K562 (cell line): ENCODE measurements around the gene PDE6B. TPM values are rescaled to one million over a fixed set of nuclear protein-coding genes. Genes with fewer than 3 reads are reported as not detected.

ENCODE experiments used
- ATAC-seq: fragments of 200-7000 bp; cut with Tn5 transposase; 3 replicates; pipeline ENCODE4 v1.9.1; 2020; ENCODE audit warnings: moderate library complexity
- BruUV-seq: library from RNA; stranded (reverse); fragments of 400-500 nt; replicated peaks from 2 replicates; lab custom pipeline; 2021; lab: Mats Ljungman, UMichigan
- CTCF ChIA-PET: fragments of 300-600 bp; formaldehyde crosslinking; extraction: SDS; loops from one replicate; lab custom pipeline; 2021; ENCODE audit warnings: low intra/inter-chr PET ratio; lab: Yijun Ruan, JAX
- POLR2A ChIA-PET: fragments of 300-600, 350-650 bp; sonication (Branson Sonifier 250); formaldehyde crosslinking; extraction: SDS; loops from one replicate; lab custom pipeline; 2021; ENCODE audit warnings: antibody characterized with exemption, inconsistent platforms; lab: Yijun Ruan, JAX
- DNase-seq, 4 experiments: peaks; one replicate each; pipeline versions ENCODE4 v3.0.0 to v3.0.0-alpha.2; 2011 to 2018; ENCODE audit warnings: low spot score in 3 of 4, mixed read lengths in 3 of 4; ENCODE audit errors: extremely low read depth in 1 of 4
- FAIRE-seq: peaks from 2 replicates; lab custom pipeline; 2011; peaks lifted over from hg19 to GRCh38; lab: Jason Lieb, UNC
- H2AFZ ChIP-seq: 2 replicates; pipeline ENCODE4 v1.6.0; 2011; ENCODE audit warnings: low read depth, low read length, control low read depth, inconsistent platforms
- H3K27ac ChIP-seq: fragments of 200-600 bp; 3 replicates; pipeline ENCODE4 v1.8.0; 2011; ENCODE audit warnings: low read depth, mild to moderate bottlenecking, control low read depth, inconsistent platforms, low read length, moderate library complexity, mixed read lengths; ENCODE audit errors: extremely low read depth
- H3K27me3 ChIP-seq, 2 experiments: fragments of 300-600 bp in 1 of 2; 2 replicates in 1 of 2; 3 replicates in 1 of 2; pipeline versions ENCODE4 v1.6.0 to v1.8.0; 2011; ENCODE audit warnings: inconsistent platforms in 2 of 2, low read length in 2 of 2, mild to moderate bottlenecking in 1 of 2, mixed read lengths in 1 of 2, moderate library complexity in 1 of 2; ENCODE audit not compliant: control insufficient read depth in 2 of 2, insufficient read depth in 2 of 2
- H3K36me3 ChIP-seq: fragments of 300-600 bp; 3 replicates; pipeline ENCODE4 v1.8.0; 2011; ENCODE audit warnings: mild to moderate bottlenecking, low read length, inconsistent platforms; ENCODE audit not compliant: control insufficient read depth, insufficient read depth
- H3K4me1 ChIP-seq, 2 experiments: fragments of 200-600 bp in 1 of 2; replicated peaks in 1 of 2; 2 replicates in 1 of 2; 3 replicates in 1 of 2; pipeline versions ENCODE4 v1.5.1 to v1.8.0; 2011; ENCODE audit warnings: inconsistent platforms in 2 of 2, low read length in 2 of 2, mild to moderate bottlenecking in 1 of 2, mixed read lengths in 1 of 2, moderate library complexity in 1 of 2; ENCODE audit not compliant: control insufficient read depth in 2 of 2, insufficient read depth in 2 of 2
- H3K4me2 ChIP-seq: 2 replicates; pipeline ENCODE4 v1.6.1; 2011; ENCODE audit warnings: low read length, control low read depth, inconsistent platforms, mixed read lengths; ENCODE audit not compliant: insufficient read depth
- H3K4me3 ChIP-seq: fragments of 200-600 bp; sonication (generic), shearing (Covaris generic); 2 replicates; pipeline ENCODE4 v1.5.1; 2016; ENCODE audit warnings: control low read depth, inconsistent platforms
- H3K79me2 ChIP-seq: fragments of 200-600 bp; 3 replicates; pipeline ENCODE4 v1.8.0; 2011; ENCODE audit warnings: low read length, inconsistent platforms; ENCODE audit not compliant: control insufficient read depth, insufficient read depth
- H3K9ac ChIP-seq, 2 experiments: 2 replicates each; pipeline versions ENCODE4 v1.6.0 to v1.6.1; 2011; ENCODE audit warnings: low read depth in 2 of 2, low read length in 2 of 2, control low read depth in 1 of 2, inconsistent platforms in 1 of 2, mild to moderate bottlenecking in 1 of 2, mixed read lengths in 1 of 2; ENCODE audit not compliant: insufficient read depth in 1 of 2
- H3K9me1 ChIP-seq: one replicate; pipeline ENCODE4 v1.6.0; 2011; ENCODE audit warnings: inconsistent platforms, mild to moderate bottlenecking, low read length, moderate library complexity; ENCODE audit not compliant: control insufficient read depth, insufficient read depth
- H3K9me3 ChIP-seq: replicated peaks from 2 replicates; pipeline ENCODE4 v1.5.1; 2011; ENCODE audit warnings: low read depth, low read length, inconsistent platforms; ENCODE audit not compliant: control insufficient read depth, insufficient read depth
- H4K20me1 ChIP-seq: replicated peaks from 2 replicates; pipeline ENCODE4 v1.6.1; 2011; ENCODE audit warnings: low read length, inconsistent platforms, mixed read lengths; ENCODE audit not compliant: control insufficient read depth, insufficient read depth
- ARID3B ChIP-seq: fragments of 250-450 bp; sonication (Bioruptor Pico); IDR thresholded peaks from 2 replicates; pipeline ENCODE4 v1.4.0; 2020; ENCODE audit warnings: borderline replicate concordance
- ATF7 ChIP-seq: fragments of 450-650 bp; IDR thresholded peaks from 2 replicates; pipeline ENCODE4 v1.7.1; 2014; ENCODE audit warnings: mild to moderate bottlenecking, moderate library complexity
- ELF4 ChIP-seq: fragments of 450-650 bp; formaldehyde crosslinking; IDR thresholded peaks from 2 replicates; pipeline ENCODE4 v1.4.0; 2022; ENCODE audit warnings: missing genetic modification characterization
- MCM2 ChIP-seq: fragments of 450-650 bp; IDR thresholded peaks from 2 replicates; pipeline ENCODE4 v1.6.1; 2017; ENCODE audit warnings: low read depth, mild to moderate bottlenecking
- MYC ChIP-seq, 2 experiments: fragments of 250-450 bp in 1 of 2; sonication (Bioruptor Pico) in 1 of 2; IDR thresholded peaks; 2 replicates each; pipeline versions ENCODE4 v1.5.1 to v1.6.1; 2012 to 2021; ENCODE audit warnings: low read depth in 2 of 2, borderline replicate concordance in 1 of 2, improper control_type of control experiment in 1 of 2, low read length in 1 of 2, mild to moderate bottlenecking in 1 of 2, moderate library complexity in 1 of 2
- NFE2 ChIP-seq: IDR thresholded peaks from 2 replicates; pipeline ENCODE4 v1.6.1; 2014; ENCODE audit warnings: antibody characterized with exemption, low read depth
- TBP ChIP-seq: optimal IDR thresholded peaks from 2 replicates; pipeline ENCODE3; 2011; ENCODE audit warnings: low read depth, low read length, improper control_type of control experiment
- THRAP3 ChIP-seq: fragments of 450-650 bp; IDR thresholded peaks from 2 replicates; pipeline ENCODE4 v1.6.1; 2016; ENCODE audit warnings: mild to moderate bottlenecking, inconsistent platforms, borderline replicate concordance
- VEZF1 ChIP-seq: fragments of 200-800 bp; sonication (Bioruptor generic); IDR thresholded peaks from 2 replicates; pipeline ENCODE4 v1.6.1; 2017; ENCODE audit warnings: missing genetic modification characterization, missing compliant biosample characterization
- ZBTB12 ChIP-seq: fragments of 250-450 bp; sonication (Bioruptor Pico); IDR thresholded peaks from 2 replicates; pipeline ENCODE4 v1.4.0; 2020
- ZNF134 ChIP-seq: fragments of 250-450 bp; sonication (Bioruptor Pico); conservative IDR thresholded peaks from 2 replicates; pipeline ENCODE4 v1.4.0; 2020
- ZNF263 ChIP-seq: sonication (generic); formaldehyde crosslinking; IDR thresholded peaks from 2 replicates; pipeline ENCODE4 v1.8.0; 2022; ENCODE audit warnings: mild to moderate bottlenecking, missing genetic modification reagents, borderline replicate concordance
- ZNF639 ChIP-seq, 2 experiments: fragments of 200-800 bp in 1 of 2; sonication (Bioruptor generic) in 1 of 2; sonication (generic) in 1 of 2; formaldehyde crosslinking in 1 of 2; IDR thresholded peaks in 1 of 2; conservative IDR thresholded peaks in 1 of 2; 2 replicates each; pipeline versions ENCODE4 v1.5.0 to v1.6.1; 2016 to 2020; ENCODE audit warnings: missing compliant biosample characterization in 1 of 2, missing genetic modification characterization in 1 of 2, missing genetic modification reagents in 1 of 2
- WGBS: fragments of 100-300 bp; shearing (Covaris generic); methylation state at CpG from one replicate; pipeline ENCODE4 v1.1.6; 2016; ENCODE audit warnings: low coverage, mixed read lengths; ENCODE audit not compliant: insufficient coverage; ENCODE audit errors: missing lambda C conversion rate; 5-methylcytosine and 5-hydroxymethylcytosine counted together
- in situ Hi-C: fragments of 300-500 bp; cut with MboI; formaldehyde crosslinking; loops from 4 replicates; pipeline ENCODE4 v1.15.0; 2018; ENCODE audit warnings: inconsistent platforms, mixed read lengths
- intact Hi-C: fragments of 100-400 bp; cut with micrococcal nuclease; formaldehyde crosslinking; loops from 2 replicates; pipeline ENCODE4 v1.14.2; 2022
- polyA plus RNA-seq, 8 experiments: library from polyadenylated mRNA; depleted of rRNA in 4 of 8; stranded (reverse) in 5 of 8; unstranded in 3 of 8; fragments of >200 nt; fragmentation: Nextera tagmentation in 2 of 8; fragmentation: Illumina TruSeq in 1 of 8; extraction: Ambion mirVana in 2 of 8; extraction: Trizol in 1 of 8; gene quantifications; 2 replicates each; pipeline versions ENCODE4 v1.2.1 to v1.2.3, GENCODE V29; 2011 to 2014; ENCODE audit warnings: inconsistent platforms in 1 of 8, missing spikeins in 1 of 8
- total RNA-seq, 7 experiments: library from RNA; depleted of rRNA in 6 of 7; stranded (reverse); fragments of >200 nt in 6 of 7; fragmentation: Illumina TruSeq in 2 of 7; extraction: Trizol in 2 of 7; gene quantifications; 2 replicates each; pipeline versions ENCODE4 v1.2.1 to v1.2.3, GENCODE V29; 2011 to 2021; ENCODE audit warnings: low replicate concordance in 1 of 7

Gene PDE6B
- total and polyA plus RNA-seq, 9 of the 15 experiments (the other 6 are each of a cell fraction or from before 2014, with no cell fraction given): 0.04 TPM; not detected in 8

GRCh38 chr4:687971-688853, 62.8 kb downstream of the PDE6B start:
- Histone ChIP-seq H3K36me3 (no peaks in the 10 kb centered on the region), H3K9me1 (no peaks in the 10 kb centered on the region), H3K4me2 (peak overlapping the region; percentile 82), H2AFZ (peak overlapping the region; percentile 87), H3K9ac (peak overlapping the region; percentile 62 to 82), H3K27me3 (no peaks in the 10 kb centered on the region), H3K79me2 (peaks cover 7% of the 10 kb centered on the region; the same call in 2 of the 3 replicates), H3K4me1 (peaks cover 26 to 73% of the 10 kb centered on the region in 2 experiments), H3K9me3 (no peaks in the 10 kb centered on the region), H4K20me1 (0 out of 2 replicates have a peak, but pooled peaks cover 4% of the 10 kb centered on the region), H3K4me3 (peak overlapping the region; percentile 28; the same call in 1 of the 2 replicates), H3K27ac (peak overlapping the region; percentile 78)
- no peak for DNase-seq
- intact Hi-C loops (loop anchor here (1.0 to 10.0 kb wide), 3 partner anchors 17 to 297 kb away; partner anchors contain the start of genes IDUA and PCGF3), in situ Hi-C loops (no loop called here)
- WGBS: 80% methylated on average over 17 of the region's 26 CpGs
- BruUV-seq: no TSS peak
- ChIA-PET CTCF (no interaction called here), POLR2A (no interaction called here)
- FAIRE-seq: no peak
- ATAC-seq: peak; percentile 2; the same call in 1 of the 3 replicates
- no peak for TF ChIP-seq ZNF134 (CRISPR knock-in tag)
- no peak for TF ChIP-seq MYC (IDR thresholded peaks at IDR 0.05; ENCODE audit: low read depth, low read length)
- no peak for TF ChIP-seq MYC (CRISPR knock-in tag; IDR thresholded peaks at IDR 0.05; ENCODE audit: borderline replicate concordance, low read depth)
- peak in 1 of 2 experiments; percentile 19; a peak in 1 of 4 replicates for TF ChIP-seq ZNF639 (CRISPR knock-in tag; conservative IDR thresholded peaks at IDR 0.05 in 1 of 2, IDR thresholded peaks at IDR 0.05 in 1 of 2)
- TF ChIP-seq VEZF1: 0 out of 2 replicates have a peak, but pooled peaks have one; percentile 21
- TF ChIP-seq THRAP3: no peak
- no peak for TF ChIP-seq ATF7
- no peak for TF ChIP-seq ZBTB12 (CRISPR knock-in tag)
- TF ChIP-seq ZNF263 (CRISPR knock-in tag): 0 out of 2 replicates have a peak, but pooled peaks have one; percentile 7
- no peak for TF ChIP-seq MCM2
- TF ChIP-seq ELF4 (CRISPR knock-in tag): no peak
- TF ChIP-seq NFE2: 0 out of 2 replicates have a peak, but pooled peaks have one; percentile 18
- TF ChIP-seq ARID3B (CRISPR knock-in tag): no peak
- TF ChIP-seq TBP: no peak
